HG03520 (cell line): ENCODE data around the gene UNC79.
"Not testable (repeated sequence)": the region's sequence is repeated elsewhere in the genome, so short reads cannot be mapped to it uniquely, and the experiment has no call there.

ENCODE experiments used
- ATAC-seq: cut with Tn5 transposase; IDR thresholded peaks from one replicate; pipeline ENCODE4 v1.9.1; 2021; ENCODE audit warnings: mild to moderate bottlenecking, moderate library complexity; ENCODE audit not compliant: unreplicated experiment

UNC79 gene

DNA sequence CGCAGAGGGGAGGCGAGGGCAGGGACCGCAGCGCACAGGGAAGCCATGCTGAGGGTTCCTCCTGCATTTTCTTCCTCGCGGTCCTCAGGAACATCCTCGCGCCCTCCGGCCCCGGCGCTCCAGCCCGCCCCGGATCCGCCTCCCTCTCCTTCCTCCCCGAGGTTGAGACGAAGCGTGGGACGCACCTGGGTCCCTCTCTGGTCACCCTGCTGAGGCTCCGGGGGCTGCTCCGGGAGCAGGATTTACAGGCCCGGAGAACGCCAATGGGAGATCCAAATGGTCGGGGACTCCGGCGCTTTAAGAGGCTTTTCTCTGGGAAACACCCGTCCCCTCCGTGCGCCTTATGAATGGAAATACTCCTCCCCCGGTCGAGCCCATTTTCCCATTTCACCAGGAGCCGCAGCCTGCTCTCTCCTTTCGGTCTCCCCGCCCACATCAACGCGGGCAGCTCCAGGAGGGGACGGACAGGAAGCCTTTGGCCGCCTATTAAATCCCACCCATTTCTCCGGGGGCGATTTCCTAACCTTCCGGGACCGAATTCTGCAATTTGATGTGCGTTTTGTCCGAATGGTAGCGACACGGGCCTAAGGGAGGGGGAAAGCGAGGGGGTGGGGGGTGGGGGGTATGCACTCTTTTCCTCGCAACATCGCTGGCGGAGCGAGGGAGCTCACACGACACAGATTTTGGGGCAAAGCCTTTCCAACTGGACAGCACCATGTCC is at the start of gene UNC79:
Gene UNC79, plus strand, starts transcription at position 625 of the 721 bp plus-strand sequence. Its CDS starts 91 bp downstream, at position 716.
- ATAC-seq: no peak

DNA sequence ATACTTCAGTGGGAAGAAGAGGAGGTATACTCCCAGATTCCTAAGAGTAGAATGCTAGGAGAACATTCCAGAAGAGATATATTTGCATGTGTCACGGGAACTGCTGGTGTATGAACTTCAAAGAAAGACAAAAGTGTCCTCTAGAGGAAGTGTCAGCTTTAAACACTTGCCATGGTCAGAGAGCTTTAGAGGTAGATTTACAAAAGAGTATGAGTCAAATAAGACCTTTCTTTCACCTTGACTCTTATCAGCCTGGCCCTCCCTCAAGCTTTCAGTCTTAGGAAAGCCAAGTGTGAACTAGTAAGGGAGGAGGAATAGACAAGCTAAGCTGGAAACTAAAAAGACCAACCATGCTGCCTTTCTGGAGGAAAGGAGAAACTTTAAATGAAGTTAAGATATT is 49.1 kb upstream of the UNC79 start:
- no peak for ATAC-seq

DNA sequence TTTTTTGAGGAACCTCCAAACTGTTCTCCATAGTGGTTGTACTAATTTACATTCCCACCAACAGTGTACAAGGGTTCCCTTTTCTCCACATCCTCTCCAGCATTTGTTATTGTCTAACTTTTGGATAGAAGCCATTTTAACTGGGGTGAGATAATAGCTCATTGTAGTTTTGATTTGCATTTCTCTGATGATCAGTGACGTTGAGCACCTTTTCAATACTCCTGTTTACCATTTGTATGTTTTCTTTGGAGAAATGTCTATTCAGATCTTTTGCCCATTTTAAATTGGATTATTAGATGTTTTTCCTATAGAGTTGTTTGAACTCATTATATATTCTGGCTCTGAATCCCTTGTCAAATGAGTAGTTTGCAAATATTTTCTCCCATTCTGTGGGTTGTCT is 46.5 kb upstream of the UNC79 start:
- not testable (repeated sequence) for ATAC-seq

DNA sequence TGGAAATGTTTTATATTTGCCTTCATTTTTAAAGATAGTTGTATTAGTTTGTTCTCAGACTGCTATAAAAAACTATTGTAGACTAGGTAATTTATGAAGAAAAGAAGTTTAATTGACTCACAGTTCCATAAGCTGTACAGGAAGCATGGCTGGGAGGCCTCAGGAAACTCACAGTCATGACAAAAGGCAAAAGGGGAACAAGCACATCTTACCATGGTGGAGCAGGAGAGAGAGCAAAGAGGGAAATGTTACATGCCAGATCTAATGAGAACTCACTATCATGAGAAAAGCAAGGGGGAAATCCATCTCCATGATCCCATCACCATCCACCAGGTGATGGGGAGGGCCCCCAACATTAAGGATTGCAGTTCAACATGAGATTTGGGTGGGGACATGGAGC is 35.5 kb upstream of the UNC79 start:
- no peak for ATAC-seq

DNA sequence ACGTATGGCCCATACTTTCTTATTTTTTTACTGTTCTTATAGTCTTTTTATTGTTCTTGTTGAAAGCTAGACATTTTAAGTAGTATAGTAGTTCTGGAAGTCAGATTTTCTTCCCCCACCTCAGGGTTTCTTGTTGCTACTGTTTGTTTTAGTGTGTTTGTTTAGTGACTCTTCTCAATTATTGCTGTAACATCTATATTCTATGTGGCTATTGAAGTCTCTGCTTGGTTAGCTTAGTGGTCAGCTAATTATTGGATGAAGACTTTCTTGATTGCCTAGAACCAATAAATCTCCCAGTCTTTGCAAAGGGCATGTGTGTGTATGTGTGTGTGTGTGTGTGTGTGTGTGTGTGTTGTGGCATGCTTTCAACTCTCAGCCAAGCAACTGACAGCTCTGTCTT is 34.3 kb upstream of the UNC79 start:
- ATAC-seq: no peak

DNA sequence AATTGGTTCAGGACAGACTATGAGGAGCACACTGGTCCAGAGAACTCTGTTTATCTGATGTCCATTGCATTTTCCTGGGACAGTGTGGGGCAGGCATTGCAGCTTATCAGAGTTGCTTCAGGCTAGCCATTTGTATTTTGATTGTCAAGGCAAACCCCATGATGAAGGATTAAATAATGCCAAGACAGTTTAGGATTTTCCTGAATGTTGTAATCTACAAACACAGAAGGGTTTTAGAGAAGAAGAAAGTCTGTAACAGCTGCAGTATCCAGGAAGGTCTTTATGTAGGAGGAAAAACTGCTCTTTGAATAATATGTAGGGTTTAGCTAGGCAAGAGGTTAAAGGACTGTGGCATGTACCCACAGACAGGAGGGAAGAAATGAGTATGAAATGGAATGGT is 32.2 kb upstream of the UNC79 start:
- no peak for ATAC-seq

DNA sequence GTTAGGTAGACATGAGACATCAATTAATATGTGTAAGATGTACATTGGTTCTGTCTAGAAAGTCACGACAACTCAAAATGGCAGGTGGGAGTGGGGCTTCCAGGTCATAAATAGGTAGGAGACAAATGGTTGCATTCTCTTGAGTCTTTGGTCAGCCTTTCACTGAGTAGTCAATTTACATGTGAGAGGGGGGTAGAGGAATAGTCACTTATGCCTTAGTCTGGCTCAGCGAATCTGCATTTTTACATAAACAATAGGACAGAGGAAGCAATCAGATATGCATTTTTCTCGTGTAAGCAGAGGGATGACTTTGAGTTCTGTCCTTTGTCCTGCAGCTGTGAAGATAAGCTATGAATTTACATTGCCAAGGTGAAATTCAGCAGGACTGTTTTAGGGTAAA is 27.8 kb upstream of the UNC79 start:
- no peak for ATAC-seq

DNA sequence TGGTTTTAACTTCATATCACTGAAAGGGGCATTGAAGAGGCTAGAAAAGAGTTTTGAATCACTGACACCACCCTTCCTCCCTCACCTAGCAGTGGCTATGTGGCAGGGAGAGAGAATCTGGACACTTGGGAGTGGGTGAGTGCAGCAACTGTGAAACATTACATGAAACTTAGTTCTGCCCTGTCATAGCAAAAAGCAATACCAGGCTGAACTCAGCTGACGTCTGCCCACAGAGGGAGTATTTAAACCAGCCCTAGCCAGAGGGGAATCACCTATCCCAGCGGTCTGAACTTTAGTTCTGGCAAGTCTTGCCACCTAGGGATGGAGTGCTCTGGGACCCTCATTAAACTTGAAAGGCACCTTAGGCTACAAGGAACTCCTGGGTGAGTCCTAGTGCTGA is 20.7 kb upstream of the UNC79 start:
- ATAC-seq: no peak

DNA sequence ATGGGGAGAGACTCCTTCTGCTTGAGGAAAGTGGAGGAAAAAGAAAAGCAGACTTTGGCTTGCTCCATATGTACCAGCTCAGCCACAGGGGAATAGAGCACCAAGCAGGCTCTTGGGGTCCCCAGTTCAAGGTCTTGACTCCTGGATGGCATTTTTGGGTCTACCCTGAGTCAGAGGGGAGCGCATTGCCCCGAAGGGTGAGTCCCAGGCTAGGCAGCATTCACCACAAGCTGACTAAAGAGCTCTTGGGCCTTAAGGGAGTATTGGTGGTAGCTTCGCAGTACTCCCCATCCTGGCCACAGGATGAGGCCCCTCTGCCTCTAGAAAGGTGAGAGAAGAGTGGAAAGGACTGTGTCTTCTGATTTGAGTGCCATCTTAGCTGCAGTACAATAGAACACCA is 19.8 kb upstream of the UNC79 start:
- ATAC-seq: no peak

DNA sequence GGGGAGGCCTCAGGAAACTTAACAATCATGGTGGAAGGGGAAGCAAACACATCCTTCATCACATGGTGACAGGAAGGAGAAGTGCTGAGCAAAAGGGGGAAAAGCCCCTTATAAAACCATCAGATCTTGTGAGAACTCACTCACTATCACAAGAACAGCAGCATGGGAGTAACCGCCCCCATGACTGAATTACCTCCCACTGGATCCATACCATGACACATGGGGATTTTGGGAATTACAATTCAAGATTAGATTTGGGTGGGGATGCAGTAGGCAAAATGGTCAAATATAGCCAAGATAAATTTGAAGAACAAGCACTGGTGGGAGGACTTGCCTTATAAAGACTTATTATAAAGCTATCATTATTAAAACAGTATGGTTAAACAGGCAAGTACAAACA is 5.6 kb upstream of the UNC79 start:
- not testable (repeated sequence) for ATAC-seq

DNA sequence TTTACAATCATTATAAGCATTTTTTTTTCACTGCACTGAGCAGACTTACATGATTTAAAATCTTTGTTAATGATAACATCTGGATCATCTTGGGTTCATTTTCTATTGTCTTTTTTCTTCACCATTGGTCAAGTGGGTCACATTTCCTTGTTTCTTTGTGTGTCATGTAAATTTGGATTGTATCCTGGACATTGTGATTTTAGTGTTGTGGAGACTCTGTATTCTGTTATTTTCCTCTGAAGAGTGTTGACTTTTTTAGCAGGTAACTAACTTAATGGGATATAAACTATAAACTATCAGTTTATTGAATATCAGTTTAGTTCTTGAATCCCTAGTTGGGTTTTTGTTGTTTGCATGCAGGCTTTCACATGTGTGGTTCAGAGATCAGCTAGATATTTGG is 4.0 kb upstream of the UNC79 start:
- ATAC-seq: no peak

DNA sequence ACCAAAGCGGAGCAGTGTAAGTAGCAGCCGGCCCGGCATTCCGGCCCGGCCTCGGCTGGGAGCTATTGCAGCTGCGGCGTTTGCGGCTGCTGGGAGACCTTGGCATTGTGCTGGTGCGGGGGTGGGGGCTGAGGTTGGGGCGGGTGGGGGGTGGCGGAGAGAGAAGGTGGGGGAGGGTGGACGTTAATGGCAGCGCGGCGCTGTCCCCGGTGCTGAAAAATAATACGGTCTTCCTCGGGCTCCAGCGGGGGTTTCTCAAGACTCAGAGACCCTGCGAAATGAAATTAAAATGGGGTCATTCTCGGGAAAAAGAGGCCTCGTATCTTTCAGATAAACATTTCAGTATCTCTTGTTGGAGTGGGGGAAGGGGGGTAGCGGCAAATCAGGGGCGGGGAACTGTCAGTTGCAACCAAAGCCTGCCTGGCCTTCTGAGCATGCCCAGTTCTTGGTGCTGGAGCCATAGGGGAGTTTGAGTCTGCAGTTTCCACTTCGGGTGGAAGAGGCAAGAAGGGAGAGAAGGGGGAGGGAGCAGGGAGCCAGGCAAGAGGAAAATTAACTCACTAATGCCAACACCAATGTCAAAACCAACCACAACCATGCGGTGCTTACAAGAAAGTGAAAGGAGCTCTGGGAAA is 414 bp downstream of the UNC79 start:
- no peak for ATAC-seq

DNA sequence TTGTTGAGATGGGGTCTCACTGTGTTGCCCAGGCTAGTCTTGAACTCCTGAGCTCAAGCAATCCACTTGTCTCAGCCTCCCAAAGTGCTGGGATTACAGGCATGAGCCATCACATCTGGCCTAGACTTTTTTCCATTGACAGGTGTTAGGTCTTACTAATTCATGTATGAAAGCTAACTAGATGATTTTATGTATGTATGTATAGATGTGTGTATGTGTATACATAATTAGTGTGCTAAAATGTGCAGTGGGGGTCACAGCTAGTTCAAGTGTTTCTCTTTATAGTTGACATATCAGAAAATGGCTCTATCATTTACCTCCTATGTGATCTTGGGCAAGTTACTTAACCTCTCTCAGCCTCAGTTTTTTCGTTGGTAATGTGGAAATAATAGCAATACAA is 23.5 kb downstream of the UNC79 start:
- no peak for ATAC-seq

DNA sequence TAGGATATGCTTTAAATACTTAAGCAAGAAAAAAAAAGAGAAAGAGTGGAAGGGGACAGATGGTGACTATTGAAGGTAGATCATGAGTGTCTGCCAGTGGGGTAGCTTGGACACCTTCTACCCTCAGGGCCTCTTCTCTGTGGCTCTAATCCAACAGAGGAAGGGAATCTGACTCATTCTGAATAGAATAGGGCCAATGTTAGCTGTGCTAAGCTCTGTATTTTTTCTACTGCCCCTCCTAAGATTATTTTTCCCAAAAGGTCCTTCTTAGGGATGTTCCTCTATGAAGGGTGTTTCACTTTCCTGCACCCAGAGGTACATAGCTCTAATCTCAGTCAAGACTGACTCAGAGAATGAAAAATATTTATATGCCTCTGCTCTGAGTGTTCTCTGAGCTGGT is 25.6 kb downstream of the UNC79 start:
- ATAC-seq: no peak

DNA sequence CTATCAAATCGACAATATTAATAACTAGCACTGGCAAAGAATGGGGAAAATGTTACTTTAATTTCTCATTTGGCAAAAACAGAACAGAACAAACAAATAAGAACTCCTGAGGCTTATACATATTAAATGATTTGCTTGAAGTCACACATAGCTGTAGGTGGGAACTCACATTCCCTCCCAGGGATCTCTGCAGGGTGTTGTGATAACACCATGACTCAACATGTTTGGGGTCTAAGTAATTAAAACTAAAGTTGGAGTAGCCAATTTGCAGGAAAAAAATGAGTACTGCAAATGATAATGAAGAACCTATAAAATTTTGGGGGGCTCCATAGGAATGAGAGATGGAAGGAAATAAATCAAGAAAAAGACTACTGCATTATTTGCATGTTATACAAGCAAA is 27.5 kb downstream of the UNC79 start:
- ATAC-seq: no peak

DNA sequence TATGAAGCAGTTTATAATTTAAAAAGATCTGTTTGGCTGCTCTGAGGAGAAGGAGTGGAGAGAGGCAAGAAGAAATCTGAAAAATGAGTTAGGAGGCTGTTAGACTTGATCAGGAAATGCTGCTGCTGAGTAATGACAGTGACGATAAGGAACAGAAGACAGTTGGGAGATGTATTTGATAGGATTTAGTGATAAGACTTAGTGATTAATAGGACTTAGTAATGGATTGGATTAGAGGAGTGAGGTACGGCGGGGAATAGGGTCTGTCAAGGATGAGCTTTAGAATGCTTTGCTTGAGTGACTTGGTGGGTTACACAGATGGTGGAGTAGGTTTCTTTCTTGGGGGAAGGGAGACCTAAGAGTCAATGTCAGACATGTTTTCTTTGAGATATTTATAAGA is 31.7 kb downstream of the UNC79 start:
- no peak for ATAC-seq

DNA sequence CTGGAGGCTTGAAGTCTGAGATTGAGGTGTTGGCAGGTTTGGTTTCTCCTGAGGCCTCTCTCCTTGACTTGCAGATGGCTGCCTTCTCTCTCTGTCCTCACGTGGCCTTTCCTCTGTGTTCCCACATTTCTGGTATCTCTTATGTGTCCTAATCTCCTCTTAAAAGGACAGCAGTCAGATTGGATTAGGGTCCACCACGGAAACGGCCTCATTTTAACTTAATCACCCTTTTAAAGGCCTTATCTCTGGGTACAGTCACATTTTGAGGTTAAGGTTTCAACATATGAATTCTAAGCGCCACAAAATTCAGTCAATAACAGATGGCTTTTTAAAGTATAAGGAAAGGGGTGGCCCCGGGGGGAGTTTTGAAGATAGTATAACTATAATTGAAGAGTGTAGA is 33.5 kb downstream of the UNC79 start:
- ATAC-seq: no peak

DNA sequence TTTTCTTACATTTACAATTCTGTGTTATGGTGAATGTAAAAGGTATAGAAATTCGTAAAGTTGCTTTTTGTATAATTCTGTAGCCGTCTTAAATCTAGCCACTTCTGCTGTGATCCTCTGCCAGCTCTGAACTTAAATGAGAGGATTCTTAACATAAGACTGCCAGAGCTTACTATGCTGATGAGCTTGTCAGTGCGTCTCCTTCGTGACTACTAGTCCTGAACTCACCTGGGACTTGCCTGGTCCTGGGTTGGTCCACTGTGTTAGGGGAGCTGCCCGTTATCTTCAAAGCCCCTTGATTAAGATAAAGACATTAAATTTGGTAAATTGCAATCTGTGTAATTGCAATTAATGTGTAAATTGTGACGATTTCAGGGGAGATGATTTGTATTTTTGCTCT is 44.7 kb downstream of the UNC79 start:
- no peak for ATAC-seq

DNA sequence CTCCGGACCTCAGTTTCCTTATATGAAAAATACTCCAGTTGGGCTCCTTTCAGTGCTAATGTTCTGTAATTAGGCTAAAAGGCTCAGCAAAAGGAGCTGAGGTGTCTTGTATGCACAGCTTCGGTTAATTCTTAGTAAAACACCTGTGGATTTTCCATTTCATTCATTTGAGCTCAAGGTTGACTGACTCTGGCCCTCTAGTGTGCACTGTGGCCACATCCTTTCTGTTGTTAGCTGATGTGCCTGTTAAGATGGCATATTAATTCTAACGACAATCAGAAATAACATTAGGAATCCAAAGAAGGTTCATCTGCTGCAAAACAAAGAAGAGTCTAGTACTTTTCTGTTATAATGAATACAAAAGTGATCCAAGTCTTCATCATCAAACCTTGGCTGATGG is 45.6 kb downstream of the UNC79 start:
- no peak for ATAC-seq

DNA sequence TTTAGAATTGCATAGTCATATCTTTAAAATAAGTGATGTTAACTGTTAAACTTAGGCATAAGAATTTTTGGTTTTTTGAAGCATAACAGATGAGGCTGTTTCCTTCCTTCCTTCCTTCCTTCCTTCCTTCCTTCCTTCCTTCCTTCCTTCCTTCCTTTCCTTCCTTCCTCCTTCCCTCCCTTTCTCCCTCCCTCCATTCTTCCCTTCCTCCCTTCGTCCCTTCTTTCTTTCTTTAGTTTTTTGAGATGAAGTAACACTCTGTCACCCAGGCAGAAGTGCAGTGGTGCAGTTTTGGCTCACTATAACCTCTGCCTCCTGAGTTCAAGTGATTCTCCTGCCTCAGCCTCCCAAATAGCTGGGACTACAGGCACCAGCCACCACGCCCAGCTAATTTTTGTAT is 48.3 kb downstream of the UNC79 start:
- ATAC-seq: not testable (repeated sequence)

DNA sequence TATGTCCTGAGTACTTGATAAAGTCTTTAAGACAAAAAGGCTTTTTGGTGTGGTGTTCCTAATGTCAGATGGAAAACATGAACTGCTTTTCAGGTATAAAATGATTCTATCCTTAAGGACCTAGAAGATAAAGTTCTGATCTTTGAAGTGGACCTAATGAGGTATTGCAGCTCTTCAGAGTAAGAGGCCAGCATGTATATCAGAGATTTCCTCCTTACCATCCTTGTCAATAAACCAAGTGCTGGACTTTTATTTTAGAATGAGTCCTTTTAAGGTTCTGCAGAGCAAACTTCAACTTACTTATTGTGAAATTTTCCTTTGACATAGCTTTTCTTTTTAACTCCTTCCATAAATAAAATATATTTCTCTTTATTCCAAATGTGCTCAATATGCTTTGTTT is 50.1 kb downstream of the UNC79 start:
- no peak for ATAC-seq

DNA sequence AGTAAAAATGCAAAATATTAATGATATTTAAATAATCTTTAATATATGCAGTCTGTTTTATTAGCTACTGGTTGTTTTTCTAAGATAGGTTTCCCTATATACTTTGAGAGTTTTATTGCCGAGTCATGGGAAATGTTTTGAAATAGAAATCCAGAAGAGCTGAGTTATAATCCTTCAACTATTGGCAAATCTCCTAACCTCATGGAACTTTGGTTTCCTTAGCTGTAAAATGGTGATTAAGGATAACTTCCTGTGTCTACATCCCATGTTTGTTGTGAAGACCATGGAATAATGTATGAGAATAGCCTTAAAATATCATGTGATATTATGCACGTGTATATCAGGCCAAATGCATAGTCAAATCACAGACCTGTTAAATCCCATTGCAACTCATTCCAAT is 51.0 kb downstream of the UNC79 start:
- no peak for ATAC-seq

DNA sequence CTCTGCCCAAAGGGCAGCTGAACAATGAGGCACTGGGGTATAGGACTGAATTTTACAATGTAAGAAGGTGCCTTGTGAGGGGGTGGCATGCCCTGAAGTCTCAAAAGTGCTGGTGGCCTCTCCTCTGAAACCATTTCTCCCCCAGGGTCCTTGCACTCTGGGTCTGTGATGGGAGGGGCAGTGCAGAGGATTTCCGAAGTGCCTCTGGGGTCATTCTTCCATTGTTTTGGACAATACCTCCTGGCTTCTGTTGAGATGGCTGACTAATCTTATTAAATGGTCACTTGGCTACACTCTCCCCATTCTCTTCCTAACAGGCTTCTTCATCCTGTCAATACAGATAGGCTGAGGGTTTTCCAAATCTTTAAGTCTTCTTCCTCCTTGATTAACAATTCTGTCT is 59.3 kb downstream of the UNC79 start:
- ATAC-seq: no peak
